ENCODE measurements around the gene RASSF3.
"Not testable (repeated sequence)": the region's sequence is repeated elsewhere in the genome, so short reads cannot be mapped to it uniquely, and the experiment has no call there.

RASSF3 gene

GRCh38 chr12:64611341-64612284 lies 1.3 kb downstream of the RASSF3 start:
- Mint-ChIP-seq H3K36me3 (ENCODE audit: low read depth) (peaks cover 35% of the 10 kb centered on the region), H3K4me1 (peaks cover 34% of the 10 kb centered on the region), H3K9me3 (no peaks in the 10 kb centered on the region), H3K27ac (peak overlapping the region; percentile 79), H3K27me3 (ENCODE audit: low read depth, poor library complexity) (no peaks in the 10 kb centered on the region), H3K4me3 (peak overlapping the region; percentile 88)
- DNase-seq: peak; percentile 33
- TF ChIP-seq, protein P1, sequence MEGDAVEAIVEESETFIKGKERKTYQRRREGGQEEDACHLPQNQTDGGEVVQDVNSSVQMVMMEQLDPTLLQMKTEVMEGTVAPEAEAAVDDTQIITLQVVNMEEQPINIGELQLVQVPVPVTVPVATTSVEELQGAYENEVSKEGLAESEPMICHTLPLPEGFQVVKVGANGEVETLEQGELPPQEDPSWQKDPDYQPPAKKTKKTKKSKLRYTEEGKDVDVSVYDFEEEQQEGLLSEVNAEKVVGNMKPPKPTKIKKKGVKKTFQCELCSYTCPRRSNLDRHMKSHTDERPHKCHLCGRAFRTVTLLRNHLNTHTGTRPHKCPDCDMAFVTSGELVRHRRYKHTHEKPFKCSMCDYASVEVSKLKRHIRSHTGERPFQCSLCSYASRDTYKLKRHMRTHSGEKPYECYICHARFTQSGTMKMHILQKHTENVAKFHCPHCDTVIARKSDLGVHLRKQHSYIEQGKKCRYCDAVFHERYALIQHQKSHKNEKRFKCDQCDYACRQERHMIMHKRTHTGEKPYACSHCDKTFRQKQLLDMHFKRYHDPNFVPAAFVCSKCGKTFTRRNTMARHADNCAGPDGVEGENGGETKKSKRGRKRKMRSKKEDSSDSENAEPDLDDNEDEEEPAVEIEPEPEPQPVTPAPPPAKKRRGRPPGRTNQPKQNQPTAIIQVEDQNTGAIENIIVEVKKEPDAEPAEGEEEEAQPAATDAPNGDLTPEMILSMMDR (IDR thresholded peaks at IDR 0.05): no peak

- H3K27ac Mint-ChIP-seq: peak overlapping the region; percentile 68
- H3K9me3 Mint-ChIP-seq: no peaks in the 10 kb centered on the region
- TF ChIP-seq, protein P1 (IDR thresholded peaks at IDR 0.05): no peak
- no peaks in the 10 kb centered on the region for H3K27me3 Mint-ChIP-seq (ENCODE audit: low read depth, poor library complexity)
- peaks cover 47% of the 10 kb centered on the region for H3K36me3 Mint-ChIP-seq (ENCODE audit: low read depth)
- H3K4me1 Mint-ChIP-seq: peaks cover 34% of the 10 kb centered on the region
- H3K4me3 Mint-ChIP-seq: peak overlapping the region; percentile 88
- no peak for DNase-seq
These were observed 2.5 kb downstream of the RASSF3 start for GRCh38 chr12:64612843-64613242.

DNA sequence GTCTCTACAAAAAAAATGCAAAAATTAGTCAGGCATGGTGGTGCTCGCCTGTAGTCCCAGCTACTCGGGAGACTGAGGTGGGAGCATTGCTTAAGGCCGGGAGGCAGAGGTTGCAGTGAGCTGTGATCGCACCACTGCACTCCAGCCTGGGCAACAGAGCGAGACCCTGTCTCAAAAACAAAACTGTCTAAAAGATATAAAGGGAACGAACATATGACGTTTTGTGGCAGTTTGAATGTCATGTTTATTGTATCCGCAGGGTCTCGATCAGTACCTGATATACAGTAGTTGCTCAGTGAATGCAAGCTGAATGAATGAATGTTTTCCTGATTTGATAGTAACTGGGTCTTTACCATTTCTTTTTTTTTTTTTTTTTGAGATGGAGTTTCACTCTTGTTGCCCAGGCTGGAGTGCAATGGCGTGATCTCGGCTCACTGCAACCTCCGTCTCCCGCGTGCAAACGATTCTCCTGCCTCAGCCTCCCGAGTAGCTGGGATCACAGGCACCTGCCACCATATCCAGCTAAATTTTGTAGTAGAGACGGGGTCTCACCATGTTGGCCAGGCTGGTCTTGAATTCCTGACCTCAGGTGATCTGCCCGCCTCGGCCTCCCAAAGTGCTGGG lies 3.6 kb downstream of the RASSF3 start:
- H3K27me3 Mint-ChIP-seq (ENCODE audit: low read depth, poor library complexity); H3K4me3 Mint-ChIP-seq; DNase-seq; H3K9me3 Mint-ChIP-seq; H3K27ac Mint-ChIP-seq: not testable (repeated sequence)
- Mint-ChIP-seq H3K36me3 (ENCODE audit: low read depth) (peaks cover 49% of the 10 kb centered on the region), H3K4me1 (peaks cover 27% of the 10 kb centered on the region)

- H3K27me3 Mint-ChIP-seq (ENCODE audit: low read depth, poor library complexity): no peaks in the 10 kb centered on the region
- peaks cover 29% of the 10 kb centered on the region for H3K4me1 Mint-ChIP-seq
- H3K4me3 Mint-ChIP-seq: no peak overlapping the region
- H3K36me3 Mint-ChIP-seq (ENCODE audit: low read depth): peaks cover 67% of the 10 kb centered on the region
- TF ChIP-seq, protein P1 (IDR thresholded peaks at IDR 0.05): no peak
- no peaks in the 10 kb centered on the region for H3K9me3 Mint-ChIP-seq
- DNase-seq: no peak
- peak overlapping the region; percentile 62 for H3K27ac Mint-ChIP-seq
These were observed 5.9 kb downstream of the RASSF3 start for GRCh38 chr12:64616201-64616600.

DNA sequence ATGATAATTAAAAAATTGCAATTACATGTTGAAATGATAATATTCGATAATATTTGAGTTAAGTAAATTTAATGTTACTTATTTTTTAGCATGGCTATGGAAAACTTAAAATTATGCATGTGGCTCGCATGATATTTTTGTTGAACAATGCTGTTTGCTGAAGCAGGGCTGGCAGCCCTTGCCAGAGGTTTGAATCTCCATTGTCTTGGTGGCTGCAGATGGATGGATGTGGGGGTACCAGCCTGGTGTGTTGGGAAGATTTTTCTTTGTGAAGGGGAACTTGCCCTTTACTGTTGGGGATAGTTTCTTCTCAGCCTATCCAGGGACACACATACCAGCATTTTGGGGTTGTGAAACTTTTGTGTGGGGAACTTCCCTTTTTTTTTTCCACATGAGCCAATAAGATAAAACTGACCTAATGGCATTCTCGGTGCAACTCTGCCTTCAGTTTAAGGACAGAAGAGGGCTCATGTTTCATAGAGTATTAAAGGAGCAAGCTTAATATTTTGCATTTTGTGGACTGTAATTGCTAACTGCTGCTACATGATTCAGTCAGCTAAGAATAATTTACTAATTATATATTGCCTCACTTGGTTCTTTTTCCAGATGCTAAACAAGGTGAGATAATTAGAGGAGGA lies 8.8 kb downstream of the RASSF3 start:
- H3K27me3 Mint-ChIP-seq (ENCODE audit: low read depth, poor library complexity): no peaks in the 10 kb centered on the region
- H3K9me3 Mint-ChIP-seq: no peaks in the 10 kb centered on the region
- no peak for DNase-seq
- no peak overlapping the region for H3K27ac Mint-ChIP-seq
- no peak overlapping the region for H3K4me3 Mint-ChIP-seq
- H3K36me3 Mint-ChIP-seq (ENCODE audit: low read depth): peaks cover 73% of the 10 kb centered on the region
- TF ChIP-seq, protein P1 (IDR thresholded peaks at IDR 0.05): no peak
- peaks cover 13% of the 10 kb centered on the region for H3K4me1 Mint-ChIP-seq

DNA sequence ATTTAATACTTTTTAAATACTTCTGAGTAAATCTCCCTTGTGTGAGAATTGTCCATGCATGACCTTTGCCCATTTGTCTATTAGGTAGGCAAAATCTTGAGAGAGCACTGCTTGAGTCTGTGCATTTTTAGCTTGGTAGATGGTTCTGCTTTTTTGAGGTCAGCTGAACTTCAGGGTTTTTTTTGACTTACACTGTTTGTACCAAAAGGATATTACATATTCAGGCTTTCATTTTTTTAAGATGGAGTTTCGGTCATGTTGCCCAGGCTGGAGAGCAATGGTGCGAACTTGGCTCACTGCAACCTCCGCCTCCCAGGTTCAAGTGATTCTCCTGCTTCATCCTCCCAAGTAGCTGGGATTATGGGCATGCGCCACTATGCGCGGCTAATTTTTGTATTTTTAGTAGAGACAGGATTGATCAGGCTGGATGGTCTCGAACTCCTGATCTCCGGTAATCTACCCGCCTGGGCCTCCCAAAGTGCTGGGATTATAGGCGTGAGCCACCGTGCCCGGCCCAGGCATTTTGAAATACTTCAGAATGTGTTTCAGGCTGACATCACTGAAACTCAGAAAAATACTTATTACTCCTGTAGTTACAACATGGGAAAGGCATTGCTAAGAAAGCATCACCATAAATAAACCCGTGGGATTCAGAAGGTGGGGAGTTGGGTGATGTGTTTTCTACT lies 11.1 kb downstream of the RASSF3 start:
- no peaks in the 10 kb centered on the region for H3K27me3 Mint-ChIP-seq (ENCODE audit: low read depth, poor library complexity)
- TF ChIP-seq, protein P1 (IDR thresholded peaks at IDR 0.05): no peak
- H3K4me1 Mint-ChIP-seq: peaks cover 21% of the 10 kb centered on the region
- H3K27ac Mint-ChIP-seq: no peak overlapping the region
- DNase-seq: no peak
- H3K9me3 Mint-ChIP-seq: no peaks in the 10 kb centered on the region
- peaks cover 62% of the 10 kb centered on the region for H3K36me3 Mint-ChIP-seq (ENCODE audit: low read depth)
- H3K4me3 Mint-ChIP-seq: no peak overlapping the region

Measured in nephron progenitor cell (in vitro differentiated cells).